Measurements from ENCODE around the gene SSH2.

SSH2 gene

GRCh38 chr17:29698019-29698777, 231.8 kb downstream of the SSH2 start:
- CTCF ChIA-PET = interaction anchor here (1.0 to 1.6 kb wide), 5 partner anchors 9 to 232 kb away, joined by 3 to 7 read pairs (median 4); partner anchors contain the start of gene SSH2
- POLR2A ChIA-PET = no interaction called here
- no peak for TF ChIP-seq CTCF (IDR thresholded peaks at IDR 0.05; ENCODE audit: insufficient read depth, low read length, missing control alignments)
- no peak overlapping the region for H3K4me3 ChIP-seq (ENCODE audit: low read depth, low read length)
- no peak for DNase-seq (ENCODE audit: low read depth, low spot score)

- no peak overlapping the region for H3K4me3 ChIP-seq (ENCODE audit: low read depth, low read length)
- DNase-seq (ENCODE audit: low read depth, low spot score) = no peak
- CTCF ChIA-PET = no interaction called here
- TF ChIP-seq CTCF (IDR thresholded peaks at IDR 0.05; ENCODE audit: insufficient read depth, low read length, missing control alignments) = no peak
- POLR2A ChIA-PET = no interaction called here
Measured at GRCh38 chr17:29697371-29697770, 232.7 kb downstream of the SSH2 start.

- CTCF ChIA-PET = no interaction called here
- no peak for DNase-seq (ENCODE audit: low read depth, low spot score)
- no peak for TF ChIP-seq CTCF (IDR thresholded peaks at IDR 0.05; ENCODE audit: insufficient read depth, low read length, missing control alignments)
Measured at GRCh38 chr17:29694918-29695563, 235.0 kb downstream of the SSH2 start.

GRCh38 chr17:29693751-29694150, 236.3 kb downstream of the SSH2 start:
- CTCF ChIA-PET = interaction anchor here (1.2 to 2.4 kb wide), 2 partner anchors 10 to 72 kb away, joined by 3 to 8 read pairs; no protein-coding TSS in a partner anchor
- DNase-seq (ENCODE audit: low read depth, low spot score) = no peak
- TF ChIP-seq CTCF (IDR thresholded peaks at IDR 0.05; ENCODE audit: insufficient read depth, low read length, missing control alignments) = no peak
- H3K4me3 ChIP-seq (ENCODE audit: low read depth, low read length) = no peak overlapping the region
- POLR2A ChIA-PET = no interaction called here

More at GRCh38 chr17:29694918-29695563, 235.0 kb downstream of the SSH2 start:
- no peak overlapping the region for H3K4me3 ChIP-seq (ENCODE audit: low read depth, low read length)
- POLR2A ChIA-PET = no interaction called here

- POLR2A ChIA-PET = no interaction called here
- TF ChIP-seq CTCF (IDR thresholded peaks at IDR 0.05; ENCODE audit: insufficient read depth, low read length, missing control alignments) = no peak
- CTCF ChIA-PET = interaction anchor here (1.0 kb wide), 1 partner anchor 18 kb away, joined by 3 read pairs; no protein-coding TSS in a partner anchor
- no peak overlapping the region for H3K4me3 ChIP-seq (ENCODE audit: low read depth, low read length)
- no peak for DNase-seq (ENCODE audit: low read depth, low spot score)
Measured at GRCh38 chr17:29687596-29687995, 242.4 kb downstream of the SSH2 start.

- CTCF ChIA-PET = interaction anchor here (1.0 kb wide), 1 partner anchor 18 kb away, joined by 3 read pairs; no protein-coding TSS in a partner anchor
- H3K4me3 ChIP-seq (ENCODE audit: low read depth, low read length) = no peak overlapping the region
- POLR2A ChIA-PET = no interaction called here
- no peak for DNase-seq (ENCODE audit: low read depth, low spot score)
- no peak for TF ChIP-seq CTCF (IDR thresholded peaks at IDR 0.05; ENCODE audit: insufficient read depth, low read length, missing control alignments)
Measured at GRCh38 chr17:29686993-29687590, 242.9 kb downstream of the SSH2 start.

Data from AG04449 (cell line).